ENCODE measurements around the gene MYMK. TPM values are rescaled to one million over a fixed set of nuclear protein-coding genes. Genes with fewer than 3 reads are reported as not detected.
A peak's percentile ranks its signal among the peaks of the same experiment; 100 is the strongest.

MYMK gene
- polyA plus RNA-seq, 3 donors: not detected

- Mint-ChIP-seq H3K4me1 (peaks cover 68% of the 10 kb centered on the region), H3K4me3 (peak overlapping the region; percentile 84 to 92), H3K27me3 (ENCODE audit: low read depth in 3 of 3) (peaks cover 8 to 16% (median 13%) of the 10 kb centered on the region in 3 donors), H3K27ac (peak overlapping the region in 5 of 7 donors; percentile 89 to 99 (median 95)), H3K9me3 (no peaks in the 10 kb centered on the region), H3K36me3 (peaks cover 30 to 54% of the 10 kb centered on the region in 2 donors)
- intact Hi-C loops (cut with micrococcal nuclease): loop anchor here in 1 of 2 donors (5.0 to 10.0 kb wide), 2 partner anchors 58 to 549 kb away; partner anchors contain the start of genes BRD3OS and REXO4
- no peak overlapping the region for H2AFZ ChIP-seq (ENCODE audit: insufficient read depth, low read depth, low read length, poor library complexity, severe bottlenecking)
- peak overlapping the region in 1 of 3 experiments; percentile 95 for H3K4me3 ChIP-seq (replicated peaks in 1 of 3; ENCODE audit: low read depth in 2 of 3, low read length in 3 of 3)
- WGBS (ENCODE audit: insufficient coverage): 79% methylated on average over 23 of the region's 27 CpGs
- peaks cover 44 to 45% of the 10 kb centered on the region in 2 donors for H3K36me3 ChIP-seq (replicated peaks in 1 of 2; ENCODE audit: control insufficient read depth in 1 of 2, insufficient read depth in 2 of 2, low read length in 2 of 2)
- peak overlapping the region; percentile 97 for H3K4me2 ChIP-seq (replicated peaks; ENCODE audit: extremely low read depth, low read length, poor library complexity, severe bottlenecking)
- H3K27me3 ChIP-seq (ENCODE audit: control insufficient read depth in 2 of 2, insufficient read depth in 2 of 2, low read length in 2 of 2): peaks cover 0 to 12% of the 10 kb centered on the region in 2 donors
- TF ChIP-seq CTCF (IDR thresholded peaks at IDR 0.05): no peak
- H3K4me1 ChIP-seq (ENCODE audit: control insufficient read depth in 1 of 2, insufficient read depth in 2 of 2, low read length in 2 of 2): peaks cover 88 to 94% of the 10 kb centered on the region in 2 donors
- peak in 1 of 3 donors; percentile 67 for DNase-seq
- peak overlapping the region; percentile 90 to 93 for H3K27ac ChIP-seq (ENCODE audit: low read depth in 1 of 2, low read length in 2 of 2)
- H3K9ac ChIP-seq (ENCODE audit: insufficient read depth, low read length, poor library complexity, severe bottlenecking): peak overlapping the region; percentile 86
- H3K79me2 ChIP-seq (ENCODE audit: insufficient read depth, low read length): peaks cover 36% of the 10 kb centered on the region
- H3K9me3 ChIP-seq (replicated peaks in 1 of 2; ENCODE audit: control insufficient read depth in 1 of 2, insufficient read depth in 1 of 2, low read length in 2 of 2): no peaks in the 10 kb centered on the region
- peaks cover 84% of the 10 kb centered on the region for H4K20me1 ChIP-seq (ENCODE audit: insufficient read depth, low read length)
These were observed 49.3 kb downstream of the MYMK start for GRCh38 chr9:133475292-133476012.

- DNase-seq: no peak
- Histone ChIP-seq H3K4me3 (replicated peaks in 1 of 3; ENCODE audit: low read depth in 2 of 3, low read length in 3 of 3) (peak overlapping the region in 1 of 3 experiments; percentile 95), H4K20me1 (ENCODE audit: insufficient read depth, low read length) (peaks cover 90% of the 10 kb centered on the region), H3K4me2 (replicated peaks; ENCODE audit: extremely low read depth, low read length, poor library complexity, severe bottlenecking) (peak overlapping the region; percentile 97), H3K79me2 (ENCODE audit: insufficient read depth, low read length) (peaks cover 36% of the 10 kb centered on the region), H3K36me3 (replicated peaks in 1 of 2; ENCODE audit: control insufficient read depth in 1 of 2, insufficient read depth in 2 of 2, low read length in 2 of 2) (peaks cover 44 to 45% of the 10 kb centered on the region in 2 donors), H2AFZ (ENCODE audit: insufficient read depth, low read depth, low read length, poor library complexity, severe bottlenecking) (no peak overlapping the region), H3K27ac (ENCODE audit: low read depth in 1 of 2, low read length in 2 of 2) (no peak overlapping the region), H3K9me3 (replicated peaks in 1 of 2; ENCODE audit: control insufficient read depth in 1 of 2, insufficient read depth in 1 of 2, low read length in 2 of 2) (no peaks in the 10 kb centered on the region), H3K9ac (ENCODE audit: insufficient read depth, low read length, poor library complexity, severe bottlenecking) (peak overlapping the region; percentile 20), H3K27me3 (ENCODE audit: control insufficient read depth in 2 of 2, insufficient read depth in 2 of 2, low read length in 2 of 2) (peaks cover 0 to 6% of the 10 kb centered on the region in 2 donors), H3K4me1 (ENCODE audit: control insufficient read depth in 1 of 2, insufficient read depth in 2 of 2, low read length in 2 of 2) (peaks cover 92 to 99% of the 10 kb centered on the region in 2 donors)
- 57% methylated on average over 20 of the region's 20 CpGs for WGBS (ENCODE audit: insufficient coverage)
- H3K4me1 Mint-ChIP-seq: peaks cover 72% of the 10 kb centered on the region
- H3K9me3 Mint-ChIP-seq: no peaks in the 10 kb centered on the region
- no peak overlapping the region for H3K4me3 Mint-ChIP-seq
- intact Hi-C loops (cut with micrococcal nuclease): loop anchor here in 1 of 2 donors (5.0 to 10.0 kb wide), 2 partner anchors 58 to 550 kb away; partner anchors contain the start of genes BRD3OS and REXO4
- H3K27ac Mint-ChIP-seq: no peak overlapping the region
- H3K27me3 Mint-ChIP-seq (ENCODE audit: low read depth in 3 of 3): peaks cover 7 to 11% (median 8%) of the 10 kb centered on the region in 3 donors
- peaks cover 30 to 54% of the 10 kb centered on the region in 2 donors for H3K36me3 Mint-ChIP-seq
- TF ChIP-seq CTCF (IDR thresholded peaks at IDR 0.05): no peak
These were observed 49.9 kb downstream of the MYMK start for GRCh38 chr9:133474853-133475252.

Data from CD14-positive monocyte (primary cell).